ENCODE data around the gene ZMYND8. TPM values are rescaled to one million over a fixed set of nuclear protein-coding genes. Genes with fewer than 3 reads are reported as not detected.

The ZMYND8 gene
- total RNA-seq, 2 experiments from 2014 or later = 33.0 to 34.3 TPM

DNA sequence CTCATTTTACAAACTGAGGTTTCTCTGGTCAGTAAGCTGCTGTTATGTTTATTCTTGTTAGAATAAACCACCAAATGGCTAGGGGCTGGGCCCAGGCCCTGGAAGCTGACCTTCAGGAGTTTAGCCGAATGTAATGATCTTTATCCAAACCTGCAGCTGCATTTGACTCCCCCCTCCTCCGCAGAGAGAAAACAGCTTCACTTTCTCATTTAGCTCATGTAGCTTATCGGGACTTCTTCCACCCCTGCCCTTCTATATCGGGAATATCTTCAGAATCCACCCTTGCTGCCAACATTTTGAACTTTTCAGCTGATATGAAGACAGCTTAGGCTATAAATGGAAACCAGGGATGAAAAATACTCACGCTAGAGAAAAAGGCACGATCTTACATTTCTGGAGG lies 102.6 kb downstream of the ZMYND8 start:
- Histone ChIP-seq H3K27ac (ENCODE audit: low read depth in 1 of 2, low read length in 2 of 2) (no peak overlapping the region), H3K4me3 (ENCODE audit: low read length) (no peak overlapping the region), H3K27me3 (ENCODE audit: control insufficient read depth in 1 of 2, insufficient read depth in 2 of 2, low read length in 2 of 2) (no peaks in the 10 kb centered on the region), H3K9me3 (ENCODE audit: control insufficient read depth in 1 of 2, insufficient read depth in 1 of 2, low read length in 2 of 2) (no peaks in the 10 kb centered on the region), H3K4me1 (ENCODE audit: insufficient read depth, low read length) (no peaks in the 10 kb centered on the region), H3K36me3 (ENCODE audit: insufficient read depth, low read length) (peaks cover 62% of the 10 kb centered on the region)
- no peak overlapping the region for H3K4me3 Mint-ChIP-seq
- POLR2A ChIA-PET = no interaction called here
- H3K9me3 Mint-ChIP-seq = no peaks in the 10 kb centered on the region
- H3K27me3 Mint-ChIP-seq = no peaks in the 10 kb centered on the region
- peaks cover 75% of the 10 kb centered on the region for H3K36me3 Mint-ChIP-seq (ENCODE audit: low read depth)
- H3K4me1 Mint-ChIP-seq (ENCODE audit: low read depth) = peaks cover 10% of the 10 kb centered on the region
- TF ChIP-seq, protein P1, sequence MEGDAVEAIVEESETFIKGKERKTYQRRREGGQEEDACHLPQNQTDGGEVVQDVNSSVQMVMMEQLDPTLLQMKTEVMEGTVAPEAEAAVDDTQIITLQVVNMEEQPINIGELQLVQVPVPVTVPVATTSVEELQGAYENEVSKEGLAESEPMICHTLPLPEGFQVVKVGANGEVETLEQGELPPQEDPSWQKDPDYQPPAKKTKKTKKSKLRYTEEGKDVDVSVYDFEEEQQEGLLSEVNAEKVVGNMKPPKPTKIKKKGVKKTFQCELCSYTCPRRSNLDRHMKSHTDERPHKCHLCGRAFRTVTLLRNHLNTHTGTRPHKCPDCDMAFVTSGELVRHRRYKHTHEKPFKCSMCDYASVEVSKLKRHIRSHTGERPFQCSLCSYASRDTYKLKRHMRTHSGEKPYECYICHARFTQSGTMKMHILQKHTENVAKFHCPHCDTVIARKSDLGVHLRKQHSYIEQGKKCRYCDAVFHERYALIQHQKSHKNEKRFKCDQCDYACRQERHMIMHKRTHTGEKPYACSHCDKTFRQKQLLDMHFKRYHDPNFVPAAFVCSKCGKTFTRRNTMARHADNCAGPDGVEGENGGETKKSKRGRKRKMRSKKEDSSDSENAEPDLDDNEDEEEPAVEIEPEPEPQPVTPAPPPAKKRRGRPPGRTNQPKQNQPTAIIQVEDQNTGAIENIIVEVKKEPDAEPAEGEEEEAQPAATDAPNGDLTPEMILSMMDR (IDR thresholded peaks at IDR 0.05) = no peak
- no peak for ATAC-seq (ENCODE audit: poor library complexity)
- CTCF ChIA-PET = interaction anchor here (0.7 to 1.5 kb wide), 2 partner anchors 57 to 130 kb away, joined by 3 read pairs; no protein-coding TSS in a partner anchor
- H3K27ac Mint-ChIP-seq = no peak overlapping the region
- no peak for DNase-seq
- intact Hi-C loops (cut with DNase I, micrococcal nuclease) = no loop called here

DNA sequence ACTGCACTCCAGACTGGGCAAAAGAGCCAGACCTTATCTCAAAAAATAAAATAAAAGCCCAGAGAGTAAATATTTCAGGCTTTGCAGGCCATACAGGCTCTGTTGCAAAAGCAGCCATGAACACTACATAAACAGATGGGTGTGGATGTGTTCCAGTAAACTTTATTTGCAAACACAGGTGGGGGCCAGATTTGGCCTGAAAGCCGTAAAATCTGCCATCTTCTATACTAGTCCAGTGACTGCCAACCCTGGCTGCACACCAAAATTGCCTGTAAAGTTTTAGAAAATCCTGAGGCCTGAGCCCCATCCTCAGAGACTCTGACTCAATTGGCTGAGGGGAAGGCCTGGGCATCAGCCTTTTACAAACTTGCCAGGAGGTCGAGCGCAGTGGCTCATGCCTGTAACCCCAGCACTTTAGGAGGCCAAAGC lies 103.6 kb downstream of the ZMYND8 start:
- ATAC-seq (ENCODE audit: poor library complexity) (no peak), DNase-seq (no peak)
- CTCF ChIA-PET = no interaction called here
- intact Hi-C loops (cut with DNase I, micrococcal nuclease) = no loop called here
- Histone ChIP-seq H3K9me3 (ENCODE audit: control insufficient read depth in 1 of 2, insufficient read depth in 1 of 2, low read length in 2 of 2) (no peaks in the 10 kb centered on the region), H3K4me1 (ENCODE audit: insufficient read depth, low read length) (no peaks in the 10 kb centered on the region), H3K27ac (ENCODE audit: low read depth in 1 of 2, low read length in 2 of 2) (no peak overlapping the region), H3K4me3 (ENCODE audit: low read length) (no peak overlapping the region), H3K27me3 (ENCODE audit: control insufficient read depth in 1 of 2, insufficient read depth in 2 of 2, low read length in 2 of 2) (no peaks in the 10 kb centered on the region), H3K36me3 (ENCODE audit: insufficient read depth, low read length) (peaks cover 66% of the 10 kb centered on the region)
- Mint-ChIP-seq H3K36me3 (ENCODE audit: low read depth) (peaks cover 75% of the 10 kb centered on the region), H3K4me3 (no peak overlapping the region), H3K9me3 (no peaks in the 10 kb centered on the region), H3K27ac (no peak overlapping the region), H3K27me3 (no peaks in the 10 kb centered on the region), H3K4me1 (ENCODE audit: low read depth) (peaks cover under 1% of the 10 kb centered on the region)
- POLR2A ChIA-PET = no interaction called here
- TF ChIP-seq, protein P1 (IDR thresholded peaks at IDR 0.05) = no peak

DNA sequence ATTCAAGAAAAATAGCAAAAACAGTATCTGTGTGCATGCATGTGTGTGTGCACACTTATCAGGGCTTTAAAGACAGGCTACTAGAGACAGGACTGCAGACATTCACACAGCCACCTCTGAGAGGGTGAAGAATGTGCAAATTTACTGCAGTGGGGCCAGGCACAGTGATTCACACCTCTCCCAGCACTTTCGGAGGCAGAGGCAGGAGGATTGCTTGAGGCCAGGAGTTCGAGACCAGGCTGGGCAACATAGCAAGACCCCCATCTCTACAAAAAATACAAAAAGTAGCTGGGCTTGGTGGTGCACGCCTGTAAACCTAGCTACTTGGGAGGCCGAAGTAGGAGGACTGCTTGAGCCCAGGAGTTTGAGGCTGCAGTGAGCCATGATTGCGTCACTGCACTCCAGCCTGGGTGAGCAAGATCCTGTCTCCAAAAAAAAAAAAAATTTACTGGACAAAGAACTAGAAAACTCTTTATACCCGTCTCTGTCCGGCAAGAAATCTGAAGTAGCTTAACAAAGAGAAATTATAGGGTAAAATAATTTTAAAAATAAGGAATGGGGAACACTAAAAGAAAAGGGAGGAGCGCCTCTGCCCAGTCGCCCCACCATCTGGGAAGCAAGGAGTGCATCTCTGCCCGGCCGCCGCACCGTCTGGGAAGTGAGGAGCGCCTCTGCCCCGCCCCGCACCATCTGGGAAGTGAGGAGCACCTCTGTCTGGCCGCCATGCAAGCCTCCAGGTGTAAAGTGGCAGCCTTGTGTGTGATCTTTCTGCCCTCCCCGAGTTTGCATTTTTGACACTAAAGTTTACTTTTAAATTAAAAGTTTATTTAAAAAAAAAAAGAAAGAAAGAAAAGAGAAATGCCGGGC lies 105.1 kb downstream of the ZMYND8 start:
- no peak overlapping the region for H3K4me3 Mint-ChIP-seq
- intact Hi-C loops (cut with DNase I, micrococcal nuclease) = no loop called here
- H3K9me3 Mint-ChIP-seq = no peaks in the 10 kb centered on the region
- H3K27ac ChIP-seq (ENCODE audit: low read depth in 1 of 2, low read length in 2 of 2) = no peak overlapping the region
- TF ChIP-seq, protein P1 (IDR thresholded peaks at IDR 0.05) = no peak
- no peak overlapping the region for H3K27ac Mint-ChIP-seq
- H3K36me3 ChIP-seq (ENCODE audit: insufficient read depth, low read length) = peaks cover 71% of the 10 kb centered on the region
- no peak for ATAC-seq (ENCODE audit: poor library complexity)
- POLR2A ChIA-PET = no interaction called here
- H3K9me3 ChIP-seq (ENCODE audit: control insufficient read depth in 1 of 2, insufficient read depth in 1 of 2, low read length in 2 of 2) = no peaks in the 10 kb centered on the region
- CTCF ChIA-PET = no interaction called here
- H3K4me1 Mint-ChIP-seq (ENCODE audit: low read depth) = no peaks in the 10 kb centered on the region
- H3K27me3 Mint-ChIP-seq = no peaks in the 10 kb centered on the region
- DNase-seq = no peak
- peaks cover 77% of the 10 kb centered on the region for H3K36me3 Mint-ChIP-seq (ENCODE audit: low read depth)
- no peaks in the 10 kb centered on the region for H3K27me3 ChIP-seq (ENCODE audit: control insufficient read depth in 1 of 2, insufficient read depth in 2 of 2, low read length in 2 of 2)
- no peaks in the 10 kb centered on the region for H3K4me1 ChIP-seq (ENCODE audit: insufficient read depth, low read length)
- H3K4me3 ChIP-seq (ENCODE audit: low read length) = no peak overlapping the region
